ENCODE data around the gene TSPAN18. TPM values are rescaled to one million over a fixed set of nuclear protein-coding genes. Genes with fewer than 3 reads are reported as not detected.

TSPAN18 gene
- polyA plus RNA-seq, 1 donor from 2014 or later: 2.1 TPM

DNA sequence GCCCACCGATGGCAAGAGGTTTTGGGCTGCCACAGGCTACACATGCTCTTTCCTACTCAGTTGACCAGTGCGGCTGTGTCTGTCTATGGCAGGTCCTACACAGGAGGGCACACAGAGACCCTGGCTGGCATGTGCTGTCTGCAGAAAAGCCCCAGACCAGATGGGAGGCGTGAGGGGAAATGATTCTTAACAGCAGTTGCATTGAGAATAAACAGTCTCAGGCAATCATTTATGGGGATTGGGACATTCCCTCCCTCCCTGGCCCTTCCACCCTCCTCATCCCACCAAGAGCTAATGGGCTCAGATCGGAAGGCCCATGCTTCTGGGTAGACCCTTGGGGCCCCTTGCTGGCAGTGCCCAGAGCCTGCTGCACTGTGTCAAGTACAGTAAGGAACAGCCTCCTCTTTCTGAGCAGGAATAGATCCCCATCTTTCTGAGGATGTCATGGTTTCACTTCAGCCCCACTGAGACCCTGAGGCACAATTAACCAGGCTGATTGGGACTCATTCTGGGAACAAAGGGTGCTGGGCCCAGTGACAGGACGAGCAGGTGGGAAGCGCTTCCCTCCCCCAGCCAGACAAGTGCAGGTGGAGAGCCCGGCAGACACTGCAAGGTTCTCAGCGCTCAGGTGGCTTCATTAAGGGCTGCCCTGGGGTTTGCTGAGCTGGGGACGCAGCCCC lies 28.3 kb downstream of the TSPAN18 start:
- peaks cover 0 to 2% (median 0%) of the 10 kb centered on the region in 3 donors for H3K4me1 Mint-ChIP-seq

DNA sequence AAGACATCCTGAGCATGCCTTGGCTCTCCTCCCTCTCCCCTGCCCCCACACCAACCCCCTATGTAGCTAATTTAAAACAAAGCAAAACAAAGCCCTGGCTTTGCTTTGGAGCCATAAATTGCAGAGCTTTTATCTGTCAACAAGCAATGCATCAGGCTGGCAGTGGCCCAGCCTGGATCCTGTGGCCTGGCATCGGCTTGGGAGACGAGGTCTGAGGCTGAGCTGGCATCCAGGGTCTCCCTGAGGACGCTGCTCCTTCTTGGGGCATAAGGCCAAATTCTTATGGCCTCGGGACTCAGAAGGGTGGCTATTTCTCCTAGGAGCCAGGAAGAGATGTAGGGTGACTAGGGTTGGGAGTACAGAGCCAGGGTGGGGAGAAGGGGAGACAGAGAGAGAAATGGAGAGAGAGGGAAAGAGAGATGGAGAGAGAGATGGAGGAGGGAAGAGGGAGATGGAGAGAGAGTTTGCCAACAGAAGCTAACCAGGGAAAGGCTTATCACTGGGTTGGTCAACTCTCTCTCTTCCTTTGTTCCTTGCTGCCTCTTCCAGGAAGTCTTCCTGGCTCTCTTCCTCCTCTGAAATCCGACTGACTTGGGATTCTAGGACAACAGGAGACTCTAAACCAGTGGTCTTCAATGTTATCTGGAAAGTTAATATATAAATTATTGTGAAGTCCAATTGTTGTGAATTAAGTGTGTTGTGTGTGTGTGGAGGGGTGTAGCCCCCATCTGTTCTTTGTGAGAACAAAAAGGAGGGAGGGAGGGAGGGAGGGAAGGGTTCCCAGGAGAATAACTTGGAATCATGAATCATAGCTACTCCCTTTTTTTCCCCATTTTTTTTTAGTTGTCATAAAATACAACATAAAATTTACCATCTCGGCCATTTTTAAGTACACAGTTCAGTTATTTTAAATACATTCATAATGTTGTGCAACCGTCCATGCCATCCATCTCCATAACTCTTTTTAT lies 29.1 kb downstream of the TSPAN18 start:
- Mint-ChIP-seq H3K4me3 (no peak overlapping the region), H3K4me1 (peaks cover 0 to 2% (median 0%) of the 10 kb centered on the region in 3 donors), H3K9me3 (peaks cover 3 to 17% (median 5%) of the 10 kb centered on the region in 3 donors), H3K36me3 (peaks cover 11% of the 10 kb centered on the region), H3K27me3 (peaks cover 5% of the 10 kb centered on the region), H3K27ac (no peak overlapping the region)

More for the DNA sequence above, 28.3 kb downstream of the TSPAN18 start:
- Mint-ChIP-seq H3K36me3 (peaks cover 11% of the 10 kb centered on the region), H3K9me3 (peaks cover 3 to 17% (median 5%) of the 10 kb centered on the region in 3 donors), H3K27ac (no peak overlapping the region), H3K27me3 (peaks cover 4% of the 10 kb centered on the region), H3K4me3 (no peak overlapping the region)

DNA sequence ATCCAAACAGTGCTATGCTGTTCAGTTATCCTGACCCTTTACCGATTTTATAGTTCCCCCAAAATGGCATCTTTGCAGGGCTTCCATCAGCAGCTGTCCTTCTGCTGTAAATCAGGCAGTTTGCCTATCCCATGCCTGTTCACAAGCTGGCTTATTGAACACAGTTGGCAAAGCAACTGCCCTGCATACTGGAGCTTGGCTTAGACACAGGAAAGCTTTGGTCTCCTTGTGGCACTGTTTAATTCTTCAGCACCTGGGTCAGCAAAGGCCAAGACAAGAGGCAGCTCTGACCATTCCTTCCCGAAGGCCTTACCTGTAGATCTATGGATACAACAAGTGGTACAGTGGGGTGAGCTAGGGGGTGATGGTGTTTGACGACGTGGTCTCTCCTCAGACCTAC lies 32.2 kb downstream of the TSPAN18 start:
- H3K36me3 Mint-ChIP-seq: peaks cover 11% of the 10 kb centered on the region
- no peak overlapping the region for H3K4me3 Mint-ChIP-seq
- peaks cover 5% of the 10 kb centered on the region for H3K27me3 Mint-ChIP-seq
- no peak overlapping the region for H3K27ac Mint-ChIP-seq
- H3K9me3 Mint-ChIP-seq: peaks cover 3 to 17% (median 5%) of the 10 kb centered on the region in 3 donors
- no peaks in the 10 kb centered on the region for H3K4me1 Mint-ChIP-seq

- Mint-ChIP-seq H3K4me3 (no peak overlapping the region), H3K27ac (no peak overlapping the region), H3K27me3 (peaks cover 5% of the 10 kb centered on the region), H3K4me1 (no peaks in the 10 kb centered on the region), H3K9me3 (peaks cover 3 to 17% (median 5%) of the 10 kb centered on the region in 3 donors), H3K36me3 (peaks cover 11% of the 10 kb centered on the region)
Measured at GRCh38 chr11:44759743-44760476, 33.1 kb downstream of the TSPAN18 start.

- Mint-ChIP-seq H3K4me1 (no peaks in the 10 kb centered on the region), H3K4me3 (no peak overlapping the region), H3K27me3 (peaks cover 5% of the 10 kb centered on the region)
Measured at GRCh38 chr11:44760477-44760872, 33.7 kb downstream of the TSPAN18 start.

DNA sequence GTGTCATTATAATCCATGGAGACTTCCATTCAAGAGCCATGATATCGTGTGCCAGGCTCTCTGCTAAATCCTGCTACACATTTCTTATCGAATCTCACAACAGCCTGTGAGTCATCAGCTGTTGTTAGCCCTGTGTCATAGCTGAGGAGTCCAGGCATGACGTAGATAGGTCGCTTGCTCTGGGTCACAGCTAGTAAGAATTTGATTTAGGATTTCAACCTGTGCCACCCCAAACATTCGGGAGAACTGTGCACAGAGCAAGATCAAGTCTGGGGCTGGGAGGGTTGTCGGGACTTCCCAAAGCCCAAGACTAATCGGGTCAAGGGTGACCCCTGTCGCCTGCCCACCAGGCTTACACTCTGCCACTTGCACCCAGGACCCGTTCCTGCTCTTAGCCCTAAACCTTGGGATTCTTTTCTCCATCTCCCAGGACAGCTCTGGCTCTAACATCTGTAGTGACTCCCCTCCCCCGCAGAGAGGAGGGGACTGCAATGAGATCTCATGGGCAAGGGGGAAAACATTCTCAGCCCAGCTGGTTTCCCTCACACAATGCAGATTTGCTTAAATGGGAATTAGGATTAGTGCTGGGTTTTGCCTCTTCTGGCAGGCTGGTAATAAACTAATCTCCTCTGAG lies 34.3 kb downstream of the TSPAN18 start:
- no peaks in the 10 kb centered on the region for H3K4me1 Mint-ChIP-seq
- H3K27me3 Mint-ChIP-seq: peaks cover 5% of the 10 kb centered on the region
- H3K36me3 Mint-ChIP-seq: peaks cover 11% of the 10 kb centered on the region
- H3K4me3 Mint-ChIP-seq: no peak overlapping the region
- H3K27ac Mint-ChIP-seq: no peak overlapping the region
- H3K9me3 Mint-ChIP-seq: peaks cover 3 to 17% (median 5%) of the 10 kb centered on the region in 3 donors

More at GRCh38 chr11:44760477-44760872, 33.7 kb downstream of the TSPAN18 start:
- H3K9me3 Mint-ChIP-seq: peaks cover 3 to 17% (median 5%) of the 10 kb centered on the region in 3 donors
- no peak overlapping the region for H3K27ac Mint-ChIP-seq
- H3K36me3 Mint-ChIP-seq: peaks cover 11% of the 10 kb centered on the region

GRCh38 chr11:44761551-44761961 lies 34.8 kb downstream of the TSPAN18 start:
- H3K4me1 Mint-ChIP-seq: no peaks in the 10 kb centered on the region
- H3K27me3 Mint-ChIP-seq: peaks cover 5% of the 10 kb centered on the region
- H3K9me3 Mint-ChIP-seq: peaks cover 3 to 17% (median 5%) of the 10 kb centered on the region in 3 donors
- no peak overlapping the region for H3K27ac Mint-ChIP-seq
- H3K4me3 Mint-ChIP-seq: no peak overlapping the region
- H3K36me3 Mint-ChIP-seq: peaks cover 11% of the 10 kb centered on the region

GRCh38 chr11:44763121-44763820 lies 36.5 kb downstream of the TSPAN18 start:
- no peaks in the 10 kb centered on the region for H3K4me1 Mint-ChIP-seq
- H3K27me3 Mint-ChIP-seq: peaks cover 5% of the 10 kb centered on the region
- no peak overlapping the region for H3K4me3 Mint-ChIP-seq
- H3K27ac Mint-ChIP-seq: no peak overlapping the region
- H3K36me3 Mint-ChIP-seq: peaks cover 7% of the 10 kb centered on the region
- peaks cover 4 to 17% (median 5%) of the 10 kb centered on the region in 3 donors for H3K9me3 Mint-ChIP-seq

- no peaks in the 10 kb centered on the region for H3K4me1 Mint-ChIP-seq
- H3K27me3 Mint-ChIP-seq: peaks cover 5% of the 10 kb centered on the region
- H3K27ac Mint-ChIP-seq: no peak overlapping the region
- peaks cover 0 to 6% (median 4%) of the 10 kb centered on the region in 3 donors for H3K9me3 Mint-ChIP-seq
- H3K36me3 Mint-ChIP-seq: peaks cover 4% of the 10 kb centered on the region
- H3K4me3 Mint-ChIP-seq: no peak overlapping the region
Measured at GRCh38 chr11:44764583-44764982, 37.8 kb downstream of the TSPAN18 start.

DNA sequence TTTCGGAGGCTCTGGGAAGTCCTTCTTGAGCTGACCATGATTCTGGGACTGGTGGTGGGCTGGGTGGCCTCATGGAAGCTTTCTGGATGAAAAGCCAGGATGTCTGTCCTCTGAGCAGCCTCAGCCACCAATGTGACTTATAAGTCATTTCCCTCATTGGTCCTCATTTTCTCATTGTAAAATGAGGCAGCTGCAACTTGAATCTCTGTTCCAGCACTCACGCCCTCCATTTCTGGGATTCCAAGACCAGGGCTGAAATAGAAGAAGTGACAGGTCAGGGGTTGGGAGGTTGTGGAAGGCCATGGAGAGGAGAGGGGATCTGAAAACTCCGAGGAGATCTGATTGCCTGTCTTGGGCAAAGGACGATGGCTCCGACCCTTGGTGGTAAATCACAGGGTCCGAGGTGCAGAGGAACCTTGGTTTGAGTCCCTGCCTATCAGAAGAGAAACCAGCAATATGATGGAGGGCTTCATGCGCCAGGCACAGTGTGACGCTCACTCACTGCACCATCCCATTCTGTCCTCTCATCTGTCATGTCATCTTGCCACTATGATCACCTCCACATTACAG lies 38.3 kb downstream of the TSPAN18 start:
- Mint-ChIP-seq H3K4me1 (no peaks in the 10 kb centered on the region), H3K4me3 (no peak overlapping the region), H3K27ac (no peak overlapping the region), H3K27me3 (peaks cover under 1% of the 10 kb centered on the region), H3K9me3 (peaks cover 0 to 5% (median 4%) of the 10 kb centered on the region in 3 donors), H3K36me3 (peaks cover under 1% of the 10 kb centered on the region)

GRCh38 chr11:44765676-44766075 lies 38.9 kb downstream of the TSPAN18 start:
- H3K9me3 Mint-ChIP-seq: peaks cover 0 to 5% (median 4%) of the 10 kb centered on the region in 3 donors
- no peak overlapping the region for H3K27ac Mint-ChIP-seq
- peaks cover 4% of the 10 kb centered on the region for H3K36me3 Mint-ChIP-seq
- H3K4me1 Mint-ChIP-seq: peaks cover 0 to 2% (median 0%) of the 10 kb centered on the region in 3 donors
- H3K27me3 Mint-ChIP-seq: no peaks in the 10 kb centered on the region
- H3K4me3 Mint-ChIP-seq: no peak overlapping the region

- no peaks in the 10 kb centered on the region for H3K27me3 Mint-ChIP-seq
- peak overlapping the region in 1 of 3 donors; percentile 54 for H3K27ac Mint-ChIP-seq
- peaks cover 0 to 2% (median 0%) of the 10 kb centered on the region in 3 donors for H3K4me1 Mint-ChIP-seq
- peaks cover 6% of the 10 kb centered on the region for H3K36me3 Mint-ChIP-seq
- no peak overlapping the region for H3K4me3 Mint-ChIP-seq
- H3K9me3 Mint-ChIP-seq: peaks cover 0 to 5% (median 4%) of the 10 kb centered on the region in 3 donors
Measured at GRCh38 chr11:44766112-44766971, 39.6 kb downstream of the TSPAN18 start.

GRCh38 chr11:44766972-44767278 lies 40.2 kb downstream of the TSPAN18 start:
- peaks cover 0 to 5% (median 4%) of the 10 kb centered on the region in 3 donors for H3K9me3 Mint-ChIP-seq
- no peak overlapping the region for H3K4me3 Mint-ChIP-seq
- no peak overlapping the region for H3K27ac Mint-ChIP-seq
- no peaks in the 10 kb centered on the region for H3K27me3 Mint-ChIP-seq
- H3K4me1 Mint-ChIP-seq: peaks cover 0 to 2% (median 0%) of the 10 kb centered on the region in 3 donors
- peaks cover 6% of the 10 kb centered on the region for H3K36me3 Mint-ChIP-seq
